SK-MEL-5 (cell line): Measurements from ENCODE around the gene KCNE4. TPM values are rescaled to one million over a fixed set of nuclear protein-coding genes. Genes with fewer than 3 reads are reported as not detected.
"Not testable (repeated sequence)": the region's sequence is repeated elsewhere in the genome, so short reads cannot be mapped to it uniquely, and the experiment has no call there.

Experiments
- DNase-seq: peaks from one replicate; pipeline ENCODE4 v3.0.0-alpha.2; 2016; ENCODE audit warnings: low read depth, low spot score
- in situ Hi-C: cut with HindIII; loops from 2 replicates; pipeline ENCODE4 v1.10.0; 2016; ENCODE audit warnings: low sequenced_read_pairs, high pct_unique_total_duplicates, low pct_unique_long_range_greater_than_20kb
- total RNA-seq: library from RNA; depleted of rRNA; stranded (reverse); fragments of >200 nt; shearing (Covaris generic); gene quantifications from 2 replicates; pipeline ENCODE4 v1.2.3, GENCODE V29; 2014

Gene KCNE4
- total RNA-seq, 1 experiment from 2014 or later: 13.7 TPM

DNA sequence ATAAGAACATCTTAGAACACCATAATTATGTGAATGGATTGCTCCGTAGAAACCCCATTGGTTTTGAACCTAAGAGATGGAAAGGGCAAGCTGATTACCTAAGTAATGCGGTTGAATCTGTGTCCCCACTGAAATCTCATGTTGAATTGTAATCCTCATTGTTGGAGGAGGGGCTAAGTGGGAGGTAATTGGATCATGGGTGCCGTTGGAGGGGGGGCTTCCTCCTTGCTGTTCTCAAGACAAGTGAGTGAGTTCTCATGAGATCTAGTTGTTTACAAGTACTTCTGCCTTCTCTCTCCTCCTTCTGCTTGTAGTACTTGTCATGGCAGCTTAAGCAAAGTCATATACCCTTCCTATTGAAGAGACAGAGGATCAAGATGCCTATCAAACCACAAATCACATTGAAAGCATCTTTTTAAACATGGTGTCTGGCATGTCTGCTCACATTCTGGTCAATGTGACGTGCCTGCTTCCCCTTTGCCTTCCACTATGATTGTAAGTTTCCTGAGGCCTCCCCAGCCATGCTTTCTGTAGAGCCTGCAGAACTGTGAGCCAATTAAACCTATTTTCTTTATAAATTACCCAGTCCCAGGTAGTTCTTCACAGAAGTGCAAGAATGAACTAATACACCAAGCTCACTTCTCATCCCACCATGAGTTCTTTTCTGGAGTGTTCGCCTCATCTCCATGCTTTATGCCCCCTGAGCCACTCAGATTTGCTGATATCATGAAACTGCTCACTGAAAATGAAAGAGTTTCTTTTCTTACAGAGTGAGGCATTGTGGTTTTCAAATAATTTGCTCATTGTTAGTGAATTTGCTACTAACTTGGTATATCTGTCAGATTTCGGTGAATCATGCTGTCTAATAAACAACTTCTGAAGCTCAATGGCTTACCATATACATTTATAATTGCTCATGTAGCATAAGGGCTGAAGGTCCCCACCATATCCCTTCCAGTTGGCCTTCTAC lies 23.6 kb downstream of the KCNE4 start:
- DNase-seq: no peak

GRCh38 chr2:223076573-223076972 lies 24.6 kb downstream of the KCNE4 start:
- in situ Hi-C loops: no loop called here

More for the DNA sequence above, 23.6 kb downstream of the KCNE4 start:
- in situ Hi-C loops: no loop called here

DNA sequence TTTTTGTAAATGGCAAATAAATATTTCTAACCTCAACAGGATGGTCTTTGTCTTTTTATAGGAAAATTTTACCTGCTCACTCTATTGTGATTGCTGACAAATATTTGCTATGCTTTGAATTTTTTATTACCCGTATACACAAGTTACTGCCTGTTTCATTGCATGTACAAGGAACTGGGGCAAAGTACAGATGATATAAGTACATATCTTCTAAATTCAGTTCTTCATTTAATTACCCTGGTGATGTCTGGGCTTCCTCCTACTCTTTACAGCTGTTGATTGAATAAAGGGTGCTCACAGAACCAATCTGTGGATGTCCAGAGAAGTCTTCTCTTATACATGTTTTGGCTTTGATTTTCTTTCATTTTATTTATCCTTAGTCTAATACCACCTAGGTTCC lies 26.5 kb downstream of the KCNE4 start:
- DNase-seq: no peak

More at GRCh38 chr2:223076573-223076972, 24.6 kb downstream of the KCNE4 start:
- DNase-seq: no peak

DNA sequence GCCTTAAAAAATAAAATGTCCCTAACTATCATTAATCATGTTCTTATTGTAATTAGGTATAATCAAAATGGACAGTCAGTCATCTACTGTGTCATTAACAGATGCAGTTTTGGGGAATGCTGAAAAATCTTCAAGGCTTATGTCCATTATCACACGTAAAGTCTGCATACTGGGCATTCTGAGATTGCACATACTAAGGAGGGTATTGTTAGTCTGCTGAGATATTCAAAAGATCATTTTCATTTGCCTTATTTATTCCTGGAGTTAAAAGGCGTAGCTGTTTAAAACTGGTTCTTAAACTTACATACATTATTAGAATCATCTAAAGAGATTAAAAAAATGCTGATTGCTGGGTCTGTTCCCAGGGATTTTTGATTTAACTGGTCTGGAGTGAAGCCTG lies 27.4 kb downstream of the KCNE4 start:
- in situ Hi-C loops: no loop called here

More for the DNA sequence above, 26.5 kb downstream of the KCNE4 start:
- in situ Hi-C loops: no loop called here

GRCh38 chr2:223079925-223080324 lies 27.9 kb downstream of the KCNE4 start:
- in situ Hi-C loops: no loop called here

More for the DNA sequence above, 27.4 kb downstream of the KCNE4 start:
- no peak for DNase-seq

GRCh38 chr2:223080790-223081360 lies 28.9 kb downstream of the KCNE4 start:
- in situ Hi-C loops, DNase-seq: not testable (repeated sequence)

More at GRCh38 chr2:223079925-223080324, 27.9 kb downstream of the KCNE4 start:
- no peak for DNase-seq

GRCh38 chr2:223081789-223082188 lies 29.8 kb downstream of the KCNE4 start:
- DNase-seq: no peak
- in situ Hi-C loops: no loop called here

DNA sequence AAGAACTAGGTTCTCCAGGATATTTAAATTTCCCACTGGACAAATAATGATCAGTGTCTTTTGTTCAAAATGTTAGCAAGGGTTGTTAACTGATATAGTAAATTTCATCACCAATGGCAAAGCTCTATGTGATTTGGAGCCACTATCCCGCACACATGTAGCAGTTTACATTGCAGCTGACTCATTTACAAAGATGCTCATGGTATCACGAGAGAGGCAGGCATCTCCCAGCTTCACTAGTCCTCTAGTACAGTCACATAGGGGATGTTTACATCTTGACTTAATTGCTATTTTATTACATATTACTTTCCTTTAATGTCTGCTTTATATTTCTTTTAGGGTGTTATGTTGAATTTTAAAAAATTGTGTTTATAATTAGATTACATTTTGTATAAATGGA lies 30.7 kb downstream of the KCNE4 start:
- no peak for DNase-seq
- in situ Hi-C loops: no loop called here

GRCh38 chr2:223083402-223084070 lies 31.5 kb downstream of the KCNE4 start:
- DNase-seq: no peak
- in situ Hi-C loops: no loop called here

- no peak for DNase-seq
- in situ Hi-C loops: no loop called here
Observed at GRCh38 chr2:223084873-223085272, 32.9 kb downstream of the KCNE4 start.

DNA sequence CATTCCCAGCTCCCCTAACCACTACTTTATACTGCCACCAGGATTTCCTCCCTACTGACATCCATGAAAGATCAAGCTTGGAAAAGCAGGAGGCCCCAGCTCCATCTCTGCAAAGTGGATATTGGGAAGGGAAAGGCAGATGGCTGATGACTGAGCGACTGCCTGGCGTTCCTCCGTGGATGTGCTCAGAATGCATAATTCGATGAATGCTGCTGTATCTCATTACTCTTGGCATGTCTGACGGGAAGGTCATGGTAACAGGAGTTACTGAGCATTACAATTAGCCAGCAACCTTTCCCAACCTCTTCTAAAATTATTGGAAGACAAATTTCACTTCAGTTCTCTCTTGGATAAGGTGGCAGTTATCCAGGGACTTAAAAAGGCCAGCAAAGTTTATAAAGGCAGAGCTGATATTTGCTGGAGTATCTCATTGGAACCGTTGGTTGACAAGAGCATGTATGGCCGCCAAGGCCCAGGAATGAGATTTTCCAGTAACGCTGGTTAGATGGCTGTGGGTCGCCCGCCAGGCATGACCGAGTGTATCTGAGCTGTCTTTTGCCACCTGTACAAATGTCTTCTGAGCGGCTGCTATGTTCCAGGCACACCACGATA lies 34.5 kb downstream of the KCNE4 start:
- in situ Hi-C loops: no loop called here
- no peak for DNase-seq

DNA sequence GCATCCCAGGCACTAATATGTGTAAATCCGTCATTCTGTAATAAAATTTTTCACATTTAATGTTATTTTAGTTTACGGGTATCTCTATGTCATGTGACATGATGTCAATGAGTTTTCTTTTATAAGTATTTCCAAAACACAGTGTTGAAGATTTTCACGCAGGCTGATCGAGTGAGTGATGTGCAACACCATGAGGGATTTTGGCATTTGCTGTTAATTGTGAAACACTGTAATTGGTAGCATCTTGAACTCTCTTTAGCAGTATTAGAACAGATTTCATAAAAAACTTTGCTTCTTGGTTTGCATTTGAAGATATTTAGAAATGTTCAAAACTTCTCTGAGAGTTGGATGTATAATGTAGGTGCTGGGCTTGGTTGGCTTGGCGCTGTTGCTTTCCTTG lies 35.5 kb downstream of the KCNE4 start:
- in situ Hi-C loops: no loop called here
- DNase-seq: no peak

GRCh38 chr2:223088866-223089265 lies 36.9 kb downstream of the KCNE4 start:
- DNase-seq: no peak
- in situ Hi-C loops: no loop called here

DNA sequence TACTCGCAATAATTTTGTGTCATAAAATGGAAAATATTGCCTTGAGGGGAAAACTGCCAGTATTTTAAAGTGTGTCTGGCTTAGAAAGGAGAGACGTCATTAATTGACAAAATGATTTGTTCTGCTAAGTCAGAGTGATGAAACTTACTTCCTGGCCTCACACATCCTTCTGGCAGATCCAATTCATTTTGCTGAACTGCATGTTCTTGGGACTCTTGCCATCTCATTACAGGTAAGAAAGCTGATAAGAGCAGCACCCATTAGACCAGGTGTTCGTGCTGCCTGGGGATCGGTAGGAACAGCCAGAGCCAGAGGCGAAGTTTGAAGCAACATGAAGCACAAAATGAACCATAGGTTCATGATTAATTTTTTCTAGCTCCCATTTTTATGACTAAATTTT lies 38.0 kb downstream of the KCNE4 start:
- in situ Hi-C loops: no loop called here
- no peak for DNase-seq

DNA sequence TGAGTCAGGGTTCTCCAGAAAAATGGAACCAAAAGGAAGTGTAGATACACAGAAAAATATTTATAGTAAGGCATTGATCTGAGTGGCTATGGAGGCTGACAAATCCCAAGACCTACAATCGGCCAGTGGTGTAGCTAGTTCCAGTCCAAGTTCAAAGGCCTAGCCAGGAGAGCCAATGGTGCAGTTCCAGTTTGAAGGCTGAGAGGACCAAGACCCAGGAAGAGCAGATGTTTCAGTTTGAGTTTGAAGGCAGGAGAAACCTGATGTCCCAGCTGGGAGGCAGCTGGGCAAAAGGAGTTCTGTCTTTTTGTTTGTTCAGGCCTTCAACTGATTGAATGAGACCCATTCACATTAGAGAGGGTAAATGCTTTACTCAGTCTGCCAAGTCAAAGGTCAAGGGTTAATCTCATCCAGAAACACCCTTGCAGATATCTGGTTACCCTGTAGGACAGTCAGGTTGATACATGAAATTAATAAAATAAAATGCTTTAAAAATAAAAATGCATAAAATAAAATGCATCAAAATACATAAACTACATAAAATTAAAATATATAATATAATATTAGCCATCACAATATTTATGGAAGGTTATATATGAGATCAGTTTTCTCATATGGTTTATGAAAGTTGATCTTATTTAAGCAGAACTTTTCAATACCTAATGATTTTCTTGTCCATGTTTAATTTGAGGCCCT lies 38.7 kb downstream of the KCNE4 start:
- no peak for DNase-seq
- in situ Hi-C loops: no loop called here

DNA sequence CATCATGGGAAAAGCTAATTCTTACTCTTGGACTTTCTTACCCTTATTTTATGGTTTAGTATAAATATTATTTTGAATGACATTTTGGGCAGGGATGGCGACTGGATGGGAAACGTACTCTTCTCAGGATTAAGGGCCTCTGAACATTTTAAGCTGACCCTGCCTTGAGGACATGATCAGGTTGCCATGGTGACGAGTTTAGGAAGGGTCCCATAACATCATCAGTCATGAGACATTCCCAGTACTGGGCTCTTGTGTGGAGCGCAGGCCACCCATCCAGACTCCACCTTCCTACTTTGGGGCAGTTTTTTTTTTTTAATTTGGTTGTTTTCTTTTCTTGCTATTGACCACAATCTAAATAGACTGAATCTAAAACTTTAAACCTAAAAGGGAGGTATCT lies 40.7 kb downstream of the KCNE4 start:
- no peak for DNase-seq
- in situ Hi-C loops: no loop called here

DNA sequence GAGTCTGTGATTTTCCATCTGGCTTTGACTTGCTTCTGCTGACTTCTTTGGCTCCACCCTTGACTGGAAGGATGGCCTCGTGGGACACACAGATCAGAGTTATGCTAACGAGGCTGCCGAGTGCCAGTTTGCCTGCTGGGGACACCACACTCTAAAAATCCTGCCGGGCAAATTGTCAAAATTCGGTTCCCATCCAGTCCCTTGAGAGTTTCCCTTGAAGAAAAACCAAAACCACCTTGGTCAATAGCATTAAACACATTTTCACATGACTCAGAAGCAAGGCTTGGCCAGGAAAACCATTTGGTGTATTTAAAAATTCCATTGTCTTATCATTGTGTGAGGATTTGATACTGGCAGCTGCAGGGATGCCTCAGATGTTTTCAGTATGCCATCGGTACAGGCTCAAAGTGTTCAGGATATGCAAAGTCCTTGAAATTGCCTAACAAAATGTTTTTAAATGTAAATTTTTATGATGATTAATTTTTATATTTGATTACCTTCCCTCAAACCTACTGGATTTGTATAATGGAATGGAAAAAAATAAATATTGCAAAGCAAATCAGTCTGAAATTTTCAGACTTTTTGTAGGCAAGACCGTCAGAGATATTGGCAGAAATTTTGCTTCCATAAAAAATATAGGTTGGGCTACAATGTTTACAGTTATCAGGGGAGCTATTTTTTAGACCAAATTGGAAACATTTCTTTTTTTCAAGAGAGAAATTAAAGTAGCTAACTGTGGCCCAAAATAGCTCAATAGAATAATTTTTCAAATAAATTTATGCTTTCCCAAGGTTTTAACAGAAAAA lies 41.6 kb downstream of the KCNE4 start:
- DNase-seq: peak; percentile 45
- in situ Hi-C loops: no loop called here
